Measurements from ENCODE around the gene C22orf15.
A peak's percentile ranks its signal among the peaks of the same experiment; 100 is the strongest.

The C22orf15 gene

DNA sequence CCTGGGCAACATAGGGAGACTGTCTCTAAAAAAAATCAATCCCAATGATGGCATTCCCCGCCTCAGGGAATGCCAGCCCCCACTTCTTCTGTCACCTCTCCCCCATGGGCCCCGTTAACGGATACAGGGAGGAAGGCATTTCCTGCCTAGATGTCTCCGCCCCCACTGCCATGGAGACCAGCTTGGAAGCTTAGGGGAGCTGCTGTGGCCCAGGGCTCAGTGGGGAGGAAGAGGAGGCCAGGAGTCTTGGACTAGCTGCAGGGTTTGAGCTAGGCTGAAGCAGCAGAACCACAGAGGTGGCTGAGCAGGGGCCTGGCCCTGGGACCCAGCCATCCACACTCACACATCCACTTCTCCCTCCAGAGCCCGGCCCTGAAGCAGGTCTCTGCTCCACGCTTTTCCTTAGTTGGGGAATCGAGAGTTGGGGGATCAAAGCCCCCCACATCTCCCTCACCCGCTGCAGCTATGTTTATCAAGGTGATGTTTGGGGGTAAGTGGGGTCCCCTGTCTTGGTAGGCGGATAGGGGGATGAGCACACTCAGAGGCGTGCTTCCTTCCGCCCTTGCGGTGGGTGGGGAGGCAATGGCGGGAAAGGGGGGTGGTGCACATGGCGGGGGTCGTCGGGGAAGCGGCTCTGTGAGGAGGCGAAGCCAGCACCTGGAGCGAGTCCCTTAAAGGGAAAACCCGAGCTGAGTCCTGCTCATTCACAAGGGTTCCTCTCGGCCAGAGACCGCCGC is at the start of gene C22orf15:
TSS of gene C22orf15 (plus strand) at position 149 of the 737 bp plus-strand sequence. CDS start at position 466, 317 bp downstream.
- DNase-seq: no peak

GRCh38 chr22:23713696-23714595 is 48.8 kb upstream of the C22orf15 start:
- DNase-seq: no peak

DNA sequence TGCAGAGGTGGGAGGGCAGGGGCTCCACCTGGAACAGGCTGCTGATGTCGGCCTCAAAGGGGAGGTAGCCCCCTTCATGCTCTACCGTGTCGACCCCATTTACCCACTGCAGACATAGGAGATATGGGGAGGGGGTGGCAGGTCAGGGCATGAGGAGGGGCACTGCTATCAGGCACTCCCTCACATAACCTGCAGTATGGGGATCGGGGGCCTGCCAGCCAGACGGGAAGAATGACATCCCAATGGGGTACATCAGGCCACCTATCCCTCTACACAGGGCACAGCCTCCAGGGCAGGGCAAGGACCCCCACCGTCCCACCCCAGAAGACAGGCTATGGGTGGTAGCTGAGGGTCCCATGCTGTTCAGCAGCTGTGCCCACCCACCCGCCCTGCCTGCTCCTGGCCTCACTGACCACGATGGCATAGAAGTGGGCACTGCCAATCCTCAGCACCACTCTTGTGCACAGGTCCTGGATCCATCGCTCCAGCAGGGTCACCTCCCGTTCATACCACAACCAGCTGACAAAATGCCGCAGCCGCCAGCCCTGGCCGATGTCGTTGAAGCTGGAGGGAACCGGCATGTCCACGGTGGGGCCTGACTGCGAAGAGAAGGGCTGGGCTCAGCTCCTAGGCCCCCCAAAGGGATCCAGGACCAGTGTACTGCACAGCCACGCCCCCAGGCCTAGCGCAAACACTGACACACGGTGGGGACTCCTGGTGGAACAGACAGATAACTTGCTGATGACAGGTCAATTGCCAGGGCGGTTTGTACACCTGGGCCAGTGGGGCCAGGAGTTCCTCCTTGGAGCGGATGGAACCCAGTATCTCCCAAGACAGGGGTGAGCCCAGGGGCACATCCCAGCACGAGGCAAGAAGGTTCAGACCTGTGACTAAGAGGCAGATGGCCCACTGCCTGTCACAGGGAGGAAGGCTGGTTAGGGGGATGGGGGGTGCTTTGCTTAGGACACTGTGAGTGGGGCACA is 47.9 kb upstream of the C22orf15 start:
- DNase-seq: no peak

DNA sequence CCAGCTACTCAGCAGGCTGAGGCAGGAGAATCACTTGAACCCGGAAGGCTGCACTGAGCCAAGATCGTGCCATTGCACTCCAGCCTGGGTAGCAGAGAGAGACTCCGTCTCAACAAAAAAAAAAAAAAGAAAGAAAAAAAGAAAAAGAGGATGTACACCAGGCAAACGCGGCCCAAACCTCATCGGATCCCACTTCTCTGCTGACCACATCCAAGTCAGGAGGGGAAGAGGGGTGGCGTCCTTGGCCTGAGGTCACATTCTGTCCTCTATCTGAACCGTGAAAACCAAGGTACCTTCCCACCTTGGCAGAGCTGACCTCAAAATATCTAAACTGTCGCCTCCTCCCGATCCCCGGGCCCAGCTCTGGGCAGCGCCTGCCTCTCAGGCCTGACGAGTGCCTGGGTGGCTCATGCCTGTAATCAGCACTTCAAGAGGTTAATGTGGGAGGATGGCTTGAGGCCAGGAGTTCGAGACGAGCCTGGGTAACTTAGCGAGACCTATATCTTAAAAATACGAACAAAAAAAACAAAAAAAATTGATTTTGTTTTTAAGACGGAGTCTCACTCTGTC is 46.9 kb upstream of the C22orf15 start:
- peak; percentile 67 for DNase-seq

- DNase-seq: peak; percentile 76
These were observed 45.7 kb upstream of the C22orf15 start for GRCh38 chr22:23716811-23717801.

DNA sequence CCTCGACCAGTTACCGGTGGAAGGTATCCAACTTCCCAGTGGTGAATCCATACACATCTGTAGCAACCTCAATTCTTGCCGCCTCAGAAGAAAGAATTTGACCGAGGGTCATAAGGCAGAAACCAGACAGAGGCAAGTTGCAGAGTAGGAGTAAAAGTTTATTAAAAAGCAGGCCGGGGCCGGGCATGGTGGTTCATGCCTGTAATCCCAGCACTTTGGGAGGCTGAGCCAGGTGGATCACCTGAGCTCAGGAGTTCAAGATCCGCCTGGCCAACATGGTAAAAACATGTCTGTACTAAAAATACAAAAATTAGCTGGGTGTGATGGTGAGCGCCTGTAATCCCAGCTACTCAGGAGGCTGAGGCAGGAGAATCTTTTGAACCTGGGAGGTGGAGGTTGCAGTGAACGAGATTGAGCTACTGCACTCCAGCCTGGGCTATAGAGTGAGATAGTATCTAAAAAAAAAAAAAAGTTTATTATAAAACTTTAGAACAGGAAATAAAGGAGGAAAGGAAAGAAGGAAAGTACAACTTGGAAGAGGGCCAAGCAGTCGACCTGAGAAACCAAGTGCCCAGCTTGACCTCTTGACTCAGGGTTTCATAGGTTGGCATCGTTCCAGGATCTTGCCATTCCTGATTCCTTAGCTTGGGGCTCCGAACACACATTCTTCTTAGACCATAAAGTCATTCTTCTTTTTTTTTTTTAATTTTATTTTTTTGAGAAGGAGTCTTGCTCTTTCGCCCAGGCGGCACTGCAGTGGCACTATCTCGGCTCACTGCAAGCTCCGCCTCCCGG is 44.2 kb upstream of the C22orf15 start:
- no peak for DNase-seq

GRCh38 chr22:23720855-23721254 is 41.9 kb upstream of the C22orf15 start:
- no peak for DNase-seq

DNA sequence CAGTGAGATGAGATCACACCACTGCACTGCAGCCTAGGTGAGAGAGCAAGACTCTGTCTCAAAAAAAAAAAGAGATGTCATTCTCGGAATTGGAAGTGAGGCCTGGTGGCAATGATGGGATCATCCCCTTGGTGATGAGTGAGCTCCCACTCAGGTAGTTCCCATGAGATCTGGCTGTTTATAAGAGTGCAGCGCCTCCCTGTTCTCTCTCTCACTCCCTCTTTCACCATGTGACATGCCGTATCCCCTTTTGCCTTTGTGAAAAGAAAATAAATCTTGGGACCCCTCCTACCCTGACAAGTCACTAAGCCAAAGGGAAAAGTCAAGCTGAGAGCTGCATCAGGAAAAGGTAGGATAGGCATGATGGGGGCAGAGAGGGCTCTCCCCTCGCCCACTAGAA is 40.6 kb upstream of the C22orf15 start:
- no peak for DNase-seq

DNA sequence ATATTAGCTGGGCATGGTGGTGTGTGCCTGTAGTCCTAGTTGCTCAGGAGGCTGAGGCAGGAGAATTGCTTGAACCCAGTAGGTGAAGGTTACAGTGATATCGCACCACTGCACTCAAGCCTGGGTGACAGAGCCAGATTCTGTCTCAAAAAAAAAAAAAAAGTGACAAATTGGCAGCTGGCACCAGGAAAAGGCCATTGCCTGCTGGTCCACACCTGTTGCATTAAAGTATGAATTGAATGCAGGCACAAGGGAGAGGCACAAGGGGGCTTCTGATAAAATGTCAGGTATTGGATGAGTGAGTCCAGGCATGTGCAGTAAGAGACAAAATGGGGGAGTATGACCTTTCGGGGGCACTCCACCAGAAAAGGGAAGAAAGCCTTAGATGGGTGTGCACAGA is 40.1 kb upstream of the C22orf15 start:
- no peak for DNase-seq

DNA sequence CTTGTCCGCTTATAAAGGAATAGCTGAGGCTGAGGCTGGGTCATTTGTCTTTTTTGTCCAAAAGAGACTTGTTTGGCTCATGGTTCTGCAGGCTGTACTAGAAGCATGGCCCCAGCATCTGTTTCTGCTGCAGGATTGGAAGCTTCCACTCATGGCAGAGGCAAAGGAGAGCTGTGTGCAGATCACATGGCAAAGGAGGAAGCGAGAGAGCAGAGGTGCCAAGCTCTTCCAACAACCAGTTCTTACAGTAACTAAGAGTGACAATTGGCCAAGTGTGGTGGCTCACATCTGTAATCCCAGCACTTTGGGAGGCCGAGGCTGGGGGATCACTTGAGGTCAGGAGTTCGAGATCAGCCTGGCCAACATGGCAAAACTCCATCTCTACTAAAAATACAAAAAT is 34.7 kb upstream of the C22orf15 start:
- DNase-seq: peak; percentile 88

DNA sequence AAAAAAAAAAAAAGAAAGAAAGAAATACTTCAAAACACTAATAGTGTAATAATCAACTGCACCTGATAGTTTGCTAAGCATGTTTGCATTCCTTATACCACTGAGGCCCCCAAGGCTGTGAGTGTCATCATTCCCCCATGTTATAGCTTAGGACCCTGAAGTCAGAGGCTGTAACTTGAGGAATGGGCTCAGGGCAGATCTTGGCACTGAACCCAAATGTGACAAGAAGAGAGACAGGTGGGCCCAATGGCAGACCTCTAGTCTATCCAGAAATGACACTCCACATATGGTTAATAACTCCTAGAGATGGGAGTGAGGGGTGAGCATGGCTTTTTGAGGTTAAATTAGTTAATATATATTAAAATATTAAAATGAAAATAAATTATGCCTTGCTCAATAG is 25.1 kb upstream of the C22orf15 start:
- no peak for DNase-seq

DNA sequence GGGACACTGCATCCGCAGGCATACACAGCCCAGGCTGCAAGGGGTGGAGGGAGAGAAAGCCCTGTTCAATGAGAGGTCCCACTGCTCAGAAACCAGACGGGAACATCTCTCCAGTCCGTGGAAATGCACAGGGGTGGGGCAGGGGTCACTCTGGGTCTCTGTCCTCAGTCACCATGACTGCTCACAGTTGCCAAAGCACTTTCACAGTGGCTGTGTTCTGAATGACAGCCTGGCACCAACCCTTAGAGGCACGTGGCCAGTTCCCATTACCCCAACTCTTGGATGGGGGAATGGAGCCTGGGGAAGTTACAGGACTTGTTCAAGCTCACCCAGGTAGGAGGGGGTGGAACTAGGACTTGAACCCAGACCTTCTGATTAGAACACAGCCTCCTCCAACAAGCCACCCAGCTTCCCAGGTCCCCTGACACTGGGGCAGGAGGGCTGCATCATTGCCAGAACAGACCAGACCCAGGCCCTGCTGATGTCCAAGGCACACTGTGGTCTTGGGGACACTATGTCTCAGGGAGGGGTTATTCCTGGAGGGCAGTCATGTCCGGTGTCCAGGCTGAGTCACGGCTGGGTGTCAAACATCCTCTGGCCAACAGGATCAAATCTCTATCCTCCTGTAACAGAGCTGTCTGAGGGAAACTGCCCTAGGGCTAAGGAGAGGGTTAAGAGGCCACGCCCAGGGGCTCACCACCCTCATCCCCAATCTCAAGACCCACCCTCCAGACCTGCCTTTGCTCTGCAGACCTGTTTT is 20.1 kb upstream of the C22orf15 start:
- DNase-seq: no peak

DNA sequence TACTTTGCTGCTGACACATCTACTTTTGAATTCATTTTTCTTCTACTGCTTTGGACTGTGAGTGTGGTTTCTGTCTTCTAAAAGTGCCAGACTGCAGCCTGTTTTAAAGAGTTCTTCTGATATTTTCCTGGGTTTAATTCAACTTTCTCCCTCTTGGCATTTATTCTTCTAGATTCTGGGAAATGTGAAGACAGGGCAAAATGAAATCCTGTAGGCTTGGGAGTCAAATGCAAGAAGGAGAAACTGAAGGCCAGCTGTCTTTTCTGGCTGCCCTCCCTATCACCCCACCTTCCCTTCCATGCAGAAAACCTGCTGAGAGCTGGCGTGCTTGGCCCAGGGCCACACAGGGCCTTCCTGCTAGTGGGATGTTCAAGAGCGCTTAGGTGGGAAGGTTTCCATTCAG is 19.5 kb upstream of the C22orf15 start:
- DNase-seq: no peak

DNA sequence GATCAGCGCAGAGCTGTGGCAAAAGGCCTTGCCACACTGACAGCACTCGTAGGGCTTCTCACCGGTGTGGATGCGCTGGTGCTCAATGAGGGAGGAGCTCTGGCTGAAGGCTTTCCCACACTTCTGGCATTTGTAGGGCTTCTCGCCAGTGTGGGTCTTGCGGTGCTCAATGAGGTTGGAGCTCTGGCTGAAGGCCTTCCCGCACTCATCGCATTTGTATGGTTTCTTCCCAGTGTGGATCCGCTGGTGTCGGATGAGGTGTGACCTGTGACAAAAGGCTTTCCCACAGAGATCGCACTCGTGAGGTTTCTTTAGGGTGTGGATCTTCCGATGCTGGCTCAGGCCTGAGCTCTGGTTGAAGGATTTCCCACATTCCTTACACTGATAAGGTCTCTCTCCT is 18.8 kb upstream of the C22orf15 start:
- DNase-seq: no peak

DNA sequence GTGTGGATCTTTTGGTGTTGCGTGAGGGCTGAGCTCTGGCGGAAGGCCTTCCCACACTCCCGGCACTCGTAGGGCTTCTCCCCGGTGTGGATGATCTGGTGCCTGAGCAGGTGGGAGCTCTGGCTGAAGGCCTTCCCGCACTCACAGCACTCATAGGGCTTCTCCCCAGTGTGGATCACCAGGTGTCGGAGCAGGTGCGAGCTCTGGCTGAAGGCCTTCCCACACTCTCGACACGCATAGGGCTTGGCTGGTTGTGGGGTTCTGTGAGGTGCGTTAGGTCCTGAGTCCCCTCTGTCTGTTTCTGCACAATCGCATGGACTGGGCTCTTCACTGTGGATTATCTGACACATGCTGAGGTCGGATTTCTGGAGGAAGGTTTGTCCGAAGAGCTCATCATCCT is 18.3 kb upstream of the C22orf15 start:
- DNase-seq: no peak

DNA sequence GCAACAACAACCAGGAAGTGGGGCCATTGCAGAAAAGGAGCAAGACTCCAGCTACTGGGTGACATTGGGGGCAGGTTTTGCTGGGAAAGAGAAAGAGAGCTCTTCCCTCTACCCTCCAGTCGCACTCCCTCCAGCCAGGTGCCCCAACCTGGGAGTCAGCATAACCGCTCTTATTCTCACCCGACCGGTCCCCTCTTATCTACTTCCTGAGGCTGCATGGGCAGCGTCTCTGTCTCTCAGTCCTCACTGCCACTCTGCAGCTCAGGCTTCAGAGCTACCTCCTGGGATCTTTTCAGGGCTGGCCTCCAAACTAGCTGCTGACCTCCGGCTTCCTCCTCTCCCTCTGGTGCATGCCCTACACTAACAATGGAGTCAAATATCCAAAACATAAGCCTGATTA is 17.0 kb upstream of the C22orf15 start:
- peak; percentile 42 for DNase-seq

GRCh38 chr22:23749841-23750301 is 12.9 kb upstream of the C22orf15 start:
- peak; percentile 55 for DNase-seq

GRCh38 chr22:23750367-23750713 is 12.4 kb upstream of the C22orf15 start:
- no peak for DNase-seq

DNA sequence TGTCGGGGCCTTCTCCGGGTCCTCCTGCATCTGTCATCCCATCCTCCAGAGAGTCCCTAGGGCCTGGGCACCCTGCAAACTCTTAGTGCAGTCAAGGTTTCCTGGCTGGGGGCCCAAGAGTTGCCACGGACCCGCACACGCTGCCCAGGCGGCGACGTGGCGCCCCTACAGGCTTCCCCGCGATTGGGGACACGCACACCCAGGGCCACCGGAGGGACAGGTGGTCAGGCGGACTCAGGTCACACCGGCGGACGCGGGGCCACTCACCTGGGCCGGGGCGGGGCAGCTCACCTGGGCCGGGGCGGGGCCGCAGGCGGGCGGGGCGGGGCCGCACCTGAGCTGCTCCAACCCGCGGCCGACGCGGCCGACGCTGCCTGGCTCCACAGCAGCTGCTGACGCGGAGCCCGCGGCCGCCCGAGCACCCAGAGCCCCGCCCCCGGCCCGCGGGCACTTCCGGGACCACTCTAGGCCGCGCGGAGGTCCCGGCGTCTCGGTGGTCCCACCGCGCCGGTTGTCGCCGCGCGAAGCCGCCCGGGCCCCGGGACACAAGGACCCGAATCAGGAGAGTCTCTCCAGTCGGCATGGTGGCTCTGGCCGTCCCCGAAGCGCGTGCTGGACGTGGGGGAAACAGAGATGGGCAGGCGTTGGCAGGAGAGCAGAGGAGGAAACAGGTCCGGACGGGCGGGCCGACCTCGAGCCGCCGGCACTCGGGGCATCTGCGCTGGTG is 11.9 kb upstream of the C22orf15 start, which contains the start of gene ZNF70:
TSS of gene ZNF70 (minus strand) at position 399 of the 727 bp plus-strand sequence. CDS start 5,972 bp downstream, outside the sequence.
- peak; percentile 69 for DNase-seq

All from MV-4-11 (cell line).